Stimulated activated CD4-positive, alpha-beta T cell treated with anti-CD3 and anti-CD28 coated beads, Interleukin-15, amount 100 ng/mL, for 24 hours (primary cell): Measurements from ENCODE around the gene KDM1A.
"Not testable (repeated sequence)": the region's sequence is repeated elsewhere in the genome, so short reads cannot be mapped to it uniquely, and the experiment has no call there.

ENCODE experiments used
- DNase-seq: peaks from one replicate; pipeline ENCODE4 v3.0.0-alpha.2; 2020

The KDM1A gene

GRCh38 chr1:23019094-23019862 lies at the start of gene KDM1A:
Gene KDM1A, plus strand, starts transcription at chr1:23019468. Its CDS starts 129 bp downstream, at chr1:23019597.
- peak; percentile 97 for DNase-seq

GRCh38 chr1:22970096-22970495 lies 49.2 kb upstream of the KDM1A start:
- no peak for DNase-seq

- DNase-seq, result no peak
Measured at GRCh38 chr1:22971161-22971560, 48.1 kb upstream of the KDM1A start.

- DNase-seq, result no peak
Measured at GRCh38 chr1:22971611-22972405, 47.5 kb upstream of the KDM1A start.

- DNase-seq, result no peak
Measured at GRCh38 chr1:22972760-22973159, 46.5 kb upstream of the KDM1A start, which contains the start of gene LACTBL1. Gene LACTBL1, minus strand, starts transcription at chr1:22972866. Its CDS starts 550 bp downstream, at chr1:22972316.

GRCh38 chr1:22975694-22976093 lies 43.6 kb upstream of the KDM1A start:
- DNase-seq, result no peak

GRCh38 chr1:22976127-22976460 lies 43.2 kb upstream of the KDM1A start:
- no peak for DNase-seq

DNA sequence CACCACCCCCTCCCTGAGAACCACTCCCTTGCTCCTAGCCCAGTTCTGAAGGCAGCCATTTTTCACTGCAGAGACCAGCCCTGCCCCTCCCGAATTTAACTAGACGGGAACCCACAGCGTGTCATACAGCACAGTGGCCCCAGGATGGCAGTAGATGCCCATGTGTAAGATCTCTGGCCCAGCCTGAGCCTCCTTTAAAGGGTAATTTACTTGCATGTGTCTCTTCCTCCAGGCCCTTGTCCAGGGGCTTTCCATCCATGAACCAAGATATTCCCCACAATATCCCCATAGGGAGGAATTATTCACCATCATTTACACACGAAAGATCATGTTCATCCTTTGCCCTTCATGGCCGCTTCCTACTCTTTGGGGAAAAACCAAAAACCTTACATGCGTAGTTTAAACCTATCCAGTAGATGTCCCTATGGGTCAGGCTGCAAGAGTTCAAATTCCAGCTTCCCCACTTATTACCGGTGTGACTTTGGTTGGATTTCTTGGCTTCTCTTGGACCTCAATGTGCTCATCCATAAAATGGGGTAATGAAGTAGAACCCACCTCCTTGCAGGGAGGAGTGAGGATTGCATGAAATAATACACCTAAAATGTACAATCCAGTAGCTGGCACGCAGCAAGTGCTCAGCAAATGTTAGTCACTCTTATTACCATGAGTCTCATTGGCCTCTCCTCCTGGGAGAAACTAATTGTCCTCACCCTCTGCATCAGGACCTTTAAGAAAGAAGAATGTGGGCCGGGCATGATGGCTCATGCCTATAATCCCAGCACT lies 42.6 kb upstream of the KDM1A start:
- peak; percentile 66 for DNase-seq

- no peak for DNase-seq
Measured at GRCh38 chr1:22978299-22978698, 41.0 kb upstream of the KDM1A start.

DNA sequence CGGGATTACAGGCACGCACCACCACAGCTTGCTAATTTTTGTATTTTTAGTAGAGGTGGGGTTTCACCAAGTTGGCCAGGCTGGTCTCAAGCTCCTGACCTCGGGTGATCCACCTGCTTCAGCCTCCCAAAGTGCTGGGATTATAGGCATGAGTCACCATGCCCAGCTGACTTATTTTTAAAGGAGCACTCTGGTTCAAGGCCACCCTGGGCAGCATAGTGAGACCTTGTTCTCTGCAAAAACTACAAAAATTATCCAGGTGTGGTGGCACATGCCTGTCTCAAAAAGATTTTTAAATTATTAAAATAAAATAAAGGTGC lies 38.8 kb upstream of the KDM1A start:
- not testable (repeated sequence) for DNase-seq

DNA sequence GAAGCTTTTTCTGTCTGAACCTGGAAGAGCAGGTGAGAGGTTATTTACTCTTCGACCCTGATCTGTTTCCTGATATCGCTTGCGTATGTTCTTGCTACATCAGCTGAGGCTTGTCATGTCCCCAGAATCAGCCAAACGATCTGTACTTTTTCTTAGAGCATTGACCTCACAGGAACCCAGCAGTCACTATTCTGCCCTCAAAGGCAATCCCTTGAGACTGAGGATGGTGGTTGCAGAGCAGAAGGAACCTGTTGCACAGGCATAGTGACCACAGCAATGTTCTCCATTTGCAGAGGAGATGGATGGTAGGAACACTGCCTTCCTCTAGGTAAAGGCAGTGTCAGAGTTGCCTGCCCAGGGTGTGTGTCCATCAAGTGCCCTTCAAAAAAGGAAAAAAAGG lies 35.3 kb upstream of the KDM1A start:
- no peak for DNase-seq

DNA sequence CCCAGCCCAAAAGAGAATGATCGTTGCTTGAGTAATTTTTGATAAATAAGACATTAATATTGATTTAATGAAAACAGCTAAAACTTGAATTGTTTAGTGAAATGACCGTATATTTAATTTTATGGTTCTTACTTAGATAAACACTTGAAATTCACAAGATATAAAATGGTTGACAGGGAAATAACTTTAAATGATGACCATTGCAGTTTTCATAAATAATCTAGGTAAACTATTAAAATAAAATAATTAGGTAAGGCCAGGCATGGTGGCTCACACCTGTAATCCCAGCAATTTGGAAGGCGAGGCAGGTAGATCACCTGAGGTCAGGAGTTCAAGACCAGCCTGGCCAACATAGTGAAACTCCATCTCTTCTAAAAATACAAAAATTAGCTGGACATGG lies 26.9 kb upstream of the KDM1A start:
- not testable (repeated sequence) for DNase-seq

GRCh38 chr1:22993220-22993795 lies 26.0 kb upstream of the KDM1A start:
- DNase-seq, result not testable (repeated sequence)

- no peak for DNase-seq
Measured at GRCh38 chr1:22995774-22996173, 23.5 kb upstream of the KDM1A start.

- not testable (repeated sequence) for DNase-seq
Measured at GRCh38 chr1:22997528-22997927, 21.7 kb upstream of the KDM1A start.

DNA sequence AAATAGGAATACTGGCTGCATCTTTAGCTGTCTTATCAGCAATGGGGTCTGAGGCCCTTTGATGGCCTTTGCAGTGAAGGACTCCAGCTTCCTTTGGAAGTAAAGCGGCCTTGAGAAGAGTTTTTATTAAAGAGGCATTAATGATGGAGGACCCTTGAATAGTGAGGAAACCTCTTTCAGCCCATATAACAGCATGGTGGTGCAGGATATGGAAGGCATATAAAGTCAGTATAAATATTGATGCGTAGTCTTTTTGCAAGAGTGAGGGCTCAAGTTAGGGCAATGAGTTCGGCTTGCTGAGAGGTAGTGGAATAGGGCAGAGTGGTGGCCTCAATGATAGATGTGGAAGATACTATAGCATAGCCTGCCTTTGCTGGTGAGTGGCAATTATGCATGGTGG lies 19.1 kb upstream of the KDM1A start:
- not testable (repeated sequence) for DNase-seq

DNA sequence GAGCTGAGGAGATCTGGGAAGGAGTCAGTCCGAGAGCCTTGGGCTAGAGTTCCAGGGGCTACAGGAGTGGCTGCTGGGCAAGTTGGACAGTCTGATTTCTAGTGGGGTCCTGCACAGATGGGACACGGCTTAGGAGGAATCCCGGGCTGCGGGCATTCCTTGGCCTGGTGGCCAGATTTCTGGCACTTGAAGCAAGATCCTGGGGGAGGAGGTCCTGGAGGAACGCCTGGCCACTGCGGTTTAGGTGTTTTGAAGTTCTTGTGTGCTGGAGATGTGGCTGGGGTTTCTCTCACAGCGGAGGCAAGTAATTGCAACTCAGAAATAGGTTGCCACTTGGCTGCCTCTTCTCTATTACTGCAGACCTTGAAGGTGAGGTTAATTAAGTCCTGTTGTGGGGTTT lies 17.1 kb upstream of the KDM1A start:
- DNase-seq, result not testable (repeated sequence)

GRCh38 chr1:23004112-23004511 lies 15.2 kb upstream of the KDM1A start:
- DNase-seq, result no peak

DNA sequence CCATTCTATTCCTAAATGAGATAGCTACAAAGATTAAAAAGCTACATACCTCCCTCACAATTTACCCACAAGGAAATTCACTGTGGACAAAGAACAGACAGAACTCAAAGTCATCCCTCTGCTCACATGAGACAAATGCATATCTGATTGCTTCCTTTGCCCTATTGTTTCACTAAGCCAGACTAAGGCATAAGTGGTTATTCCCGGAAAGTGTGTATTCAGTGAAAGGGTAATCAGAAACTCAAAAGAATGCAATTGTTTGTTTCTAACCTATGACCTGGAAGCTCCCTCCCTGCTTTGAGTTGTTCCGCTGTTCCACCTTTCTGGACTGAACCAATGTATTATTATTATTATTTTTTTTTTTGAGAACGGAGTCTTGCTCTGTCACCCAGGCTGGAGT lies 14.5 kb upstream of the KDM1A start:
- not testable (repeated sequence) for DNase-seq

- no peak for DNase-seq
Measured at GRCh38 chr1:23007106-23007505, 12.2 kb upstream of the KDM1A start.

GRCh38 chr1:23008901-23009300 lies 10.4 kb upstream of the KDM1A start:
- DNase-seq, result no peak

- not testable (repeated sequence) for DNase-seq
Measured at GRCh38 chr1:23010025-23010424, 9.2 kb upstream of the KDM1A start.

DNA sequence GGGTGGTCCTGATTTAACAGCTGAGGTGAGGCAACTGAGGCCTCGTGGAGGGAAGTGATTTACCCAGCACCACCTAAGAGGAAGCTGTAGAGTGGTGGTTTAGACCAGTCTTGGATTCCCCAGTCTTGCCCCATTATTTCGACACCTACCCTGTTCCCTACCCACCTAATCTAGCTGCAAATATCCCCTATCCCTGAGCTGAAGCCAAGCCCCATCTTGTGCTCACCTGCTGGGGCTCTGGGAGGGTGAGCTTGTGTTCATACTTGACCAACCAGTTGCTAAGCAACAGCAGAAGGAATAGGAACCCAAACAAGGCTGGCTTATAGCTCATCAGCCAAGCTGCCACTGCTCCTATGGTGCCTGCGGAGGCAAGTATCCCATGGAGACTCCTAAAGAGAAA lies 5.6 kb upstream of the KDM1A start:
- DNase-seq, result no peak
